HepG2 (cell line): ENCODE data around the gene DUS1L. TPM values are rescaled to one million over a fixed set of nuclear protein-coding genes. Genes with fewer than 3 reads are reported as not detected.
A peak's percentile ranks its signal among the peaks of the same experiment; 100 is the strongest.

Source experiments
- ARNT ChIP-seq: fragments of 450-650 bp; IDR thresholded peaks from 2 replicates; pipeline ENCODE4 v1.6.1; 2017
- CHD2 ChIP-seq: IDR thresholded peaks from 2 replicates; pipeline ENCODE4 v1.6.1; 2011; ENCODE audit warnings: low read depth, low read length, improper control_type of control experiment
- EP300 ChIP-seq, 3 experiments: sonication (generic) in 1 of 3; formaldehyde crosslinking in 1 of 3; IDR thresholded peaks; 2 replicates each; pipeline versions ENCODE4 v1.5.1 to v1.6.1; 2011 to 2020; ENCODE audit warnings: low read depth in 2 of 3, low read length in 2 of 3, borderline replicate concordance in 1 of 3, improper control_type of control experiment in 1 of 3, mild to moderate bottlenecking in 1 of 3, missing genetic modification reagents in 1 of 3, moderate library complexity in 1 of 3
- FOSL1 ChIP-seq: sonication (generic); formaldehyde crosslinking; IDR thresholded peaks from 2 replicates; pipeline ENCODE4 v1.9.0; 2021; ENCODE audit warnings: missing genetic modification reagents, borderline replicate concordance
- HNRNPLL ChIP-seq: fragments of 200-400 bp; formaldehyde crosslinking; IDR thresholded peaks from 2 replicates; pipeline ENCODE4 v1.6.1; 2017; ENCODE audit warnings: mild to moderate bottlenecking, low read depth, low read length; ENCODE audit not compliant: poor library complexity, severe bottlenecking
- IKZF1 ChIP-seq: fragments of 450-650 bp; IDR thresholded peaks from 2 replicates; pipeline ENCODE4 v1.7.1; 2016
- KDM6A ChIP-seq: IDR thresholded peaks from 2 replicates; pipeline ENCODE4 v1.6.1; 2016; ENCODE audit warnings: low read depth
- MAFF ChIP-seq: IDR thresholded peaks from 2 replicates; pipeline ENCODE4 v1.6.1; 2011; ENCODE audit warnings: low read depth, low read length, improper control_type of control experiment
- MTA3 ChIP-seq: sonication (generic); formaldehyde crosslinking; IDR thresholded peaks from 2 replicates; pipeline ENCODE4 v1.4.0; 2020; ENCODE audit warnings: missing genetic modification reagents
- PHF5A ChIP-seq: IDR thresholded peaks from one replicate; pipeline ENCODE4 v1.6.1; 2018; ENCODE audit warnings: low read depth, missing genetic modification reagents; ENCODE audit not compliant: unreplicated experiment
- THAP11 ChIP-seq: IDR thresholded peaks from 2 replicates; pipeline ENCODE4 v1.6.1; 2016; ENCODE audit warnings: missing biosample characterization, missing genetic modification reagents
- U2AF1 ChIP-seq: fragments of 200-400 bp; formaldehyde crosslinking; optimal IDR thresholded peaks from 2 replicates; pipeline ENCODE3; 2017; ENCODE audit warnings: mild to moderate bottlenecking, low read depth, low read length
- ZNF253 ChIP-seq: sonication (generic); formaldehyde crosslinking; IDR thresholded peaks from 2 replicates; pipeline ENCODE4 v1.8.0; 2022; ENCODE audit warnings: mild to moderate bottlenecking, missing genetic modification reagents, borderline replicate concordance
- ZNF460 ChIP-seq: sonication (generic); formaldehyde crosslinking; IDR thresholded peaks from 2 replicates; pipeline ENCODE4 v1.5.1; 2020; ENCODE audit warnings: missing genetic modification reagents, mild to moderate bottlenecking, borderline replicate concordance
- ZNF747 ChIP-seq: sonication (generic); formaldehyde crosslinking; IDR thresholded peaks from 2 replicates; pipeline ENCODE4 v1.8.1; 2023; ENCODE audit warnings: missing genetic modification reagents, mild to moderate bottlenecking, borderline replicate concordance
- ZNF772 ChIP-seq: sonication (generic); formaldehyde crosslinking; IDR thresholded peaks from 2 replicates; pipeline ENCODE4 v1.5.0; 2020; ENCODE audit warnings: mild to moderate bottlenecking, missing genetic modification reagents
- polyA plus RNA-seq, 8 experiments: library from polyadenylated mRNA; depleted of rRNA in 3 of 8; stranded (reverse) in 7 of 8; unstranded in 1 of 8; fragments of >200 nt; fragmentation: Illumina TruSeq in 4 of 8; extraction: Trizol in 4 of 8; gene quantifications; 2 replicates each; pipeline versions ENCODE4 v1.2.1 to v1.2.3, GENCODE V29; 2011 to 2016; ENCODE audit warnings: low read depth in 4 of 8, missing spikeins in 1 of 8, mixed read lengths in 1 of 8; ENCODE audit not compliant: insufficient read depth in 1 of 8
- total RNA-seq, 5 experiments: library from RNA; depleted of rRNA; stranded (reverse); fragments of >200 nt; fragmentation: Illumina TruSeq; extraction: Trizol; gene quantifications; 2 replicates each; pipeline ENCODE4 v1.2.3, GENCODE V29; 2016; ENCODE audit warnings: low read depth in 1 of 5
- TF ChIP-seq, protein P1 (sequence below): sonication (generic); formaldehyde crosslinking; IDR thresholded peaks from 2 replicates; pipeline ENCODE4 v1.5.1; 2020; ENCODE audit warnings: missing genetic modification reagents, mild to moderate bottlenecking, borderline replicate concordance
- TF ChIP-seq, protein P2 (sequence below): sonication (generic); formaldehyde crosslinking; IDR thresholded peaks from 2 replicates; pipeline ENCODE4 v1.4.0; 2020; ENCODE audit warnings: missing genetic modification reagents; ENCODE audit errors: not compliant biosample characterization
- TF ChIP-seq, protein P3 (sequence below): sonication (generic); formaldehyde crosslinking; conservative IDR thresholded peaks from 2 replicates; pipeline ENCODE4 v1.8.0; 2022; ENCODE audit warnings: mild to moderate bottlenecking, moderate library complexity, missing genetic modification reagents
- TF ChIP-seq, protein P4 (sequence below): sonication (generic); formaldehyde crosslinking; conservative IDR thresholded peaks from 2 replicates; pipeline ENCODE4 v1.8.0; 2022; ENCODE audit warnings: missing genetic modification reagents

The DUS1L gene
- total and polyA plus RNA-seq, 2 of the 13 experiments (the other 11 are each of a cell fraction or from before 2014, with no cell fraction given), result 81.0 to 109 TPM

DNA sequence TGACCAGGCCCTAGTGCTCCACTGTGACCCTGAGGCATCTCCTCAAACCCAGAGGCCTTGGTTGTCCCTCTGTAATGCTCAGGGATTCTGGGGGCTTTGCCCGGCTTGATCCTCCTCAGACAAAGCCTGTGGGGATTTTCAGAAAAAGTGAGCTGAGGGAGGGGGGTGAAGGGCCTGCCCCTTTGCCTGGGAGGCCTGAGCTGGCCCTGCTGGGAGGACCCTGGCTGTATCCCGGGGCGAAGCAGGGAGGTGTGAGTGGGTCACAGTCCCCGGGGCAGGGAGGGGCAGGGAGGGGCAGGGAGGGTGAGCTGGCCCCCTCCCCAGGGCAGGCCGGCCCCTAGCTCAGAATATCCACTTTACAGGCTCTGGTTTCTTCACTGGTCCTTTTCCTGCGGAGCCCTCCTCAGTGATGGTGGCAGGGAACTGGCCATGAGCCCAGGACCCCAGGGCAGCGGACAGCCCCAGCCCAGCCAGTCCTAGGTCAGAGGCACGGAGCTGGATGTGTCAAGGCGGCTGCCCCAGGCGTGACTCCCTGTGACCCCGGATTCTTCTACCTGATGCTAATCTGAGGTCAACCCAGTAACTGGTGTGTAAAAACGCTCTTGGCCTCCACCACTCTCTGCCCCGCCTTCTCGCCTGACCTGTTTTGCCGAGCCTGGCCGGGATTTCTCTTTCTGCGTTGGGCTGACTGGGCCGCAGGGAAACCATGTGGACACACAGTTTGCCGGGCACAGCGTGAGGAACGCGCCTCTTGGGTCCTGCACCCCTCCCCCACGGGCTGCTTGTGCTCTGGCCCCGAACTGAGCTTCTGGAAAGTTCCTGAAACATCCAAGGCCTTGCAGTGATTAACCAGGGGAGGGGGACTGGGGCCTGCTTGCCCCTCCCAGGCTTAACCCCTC lies 38.2 kb upstream of the DUS1L start (continued):
- TF ChIP-seq, protein P1, sequence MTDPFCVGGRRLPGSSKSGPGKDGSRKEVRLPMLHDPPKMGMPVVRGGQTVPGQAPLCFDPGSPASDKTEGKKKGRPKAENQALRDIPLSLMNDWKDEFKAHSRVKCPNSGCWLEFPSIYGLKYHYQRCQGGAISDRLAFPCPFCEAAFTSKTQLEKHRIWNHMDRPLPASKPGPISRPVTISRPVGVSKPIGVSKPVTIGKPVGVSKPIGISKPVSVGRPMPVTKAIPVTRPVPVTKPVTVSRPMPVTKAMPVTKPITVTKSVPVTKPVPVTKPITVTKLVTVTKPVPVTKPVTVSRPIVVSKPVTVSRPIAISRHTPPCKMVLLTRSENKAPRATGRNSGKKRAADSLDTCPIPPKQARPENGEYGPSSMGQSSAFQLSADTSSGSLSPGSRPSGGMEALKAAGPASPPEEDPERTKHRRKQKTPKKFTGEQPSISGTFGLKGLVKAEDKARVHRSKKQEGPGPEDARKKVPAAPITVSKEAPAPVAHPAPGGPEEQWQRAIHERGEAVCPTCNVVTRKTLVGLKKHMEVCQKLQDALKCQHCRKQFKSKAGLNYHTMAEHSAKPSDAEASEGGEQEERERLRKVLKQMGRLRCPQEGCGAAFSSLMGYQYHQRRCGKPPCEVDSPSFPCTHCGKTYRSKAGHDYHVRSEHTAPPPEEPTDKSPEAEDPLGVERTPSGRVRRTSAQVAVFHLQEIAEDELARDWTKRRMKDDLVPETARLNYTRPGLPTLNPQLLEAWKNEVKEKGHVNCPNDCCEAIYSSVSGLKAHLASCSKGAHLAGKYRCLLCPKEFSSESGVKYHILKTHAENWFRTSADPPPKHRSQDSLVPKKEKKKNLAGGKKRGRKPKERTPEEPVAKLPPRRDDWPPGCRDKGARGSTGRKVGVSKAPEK (CRISPR knock-in tag), result no peak
- TF ChIP-seq, protein P2, sequence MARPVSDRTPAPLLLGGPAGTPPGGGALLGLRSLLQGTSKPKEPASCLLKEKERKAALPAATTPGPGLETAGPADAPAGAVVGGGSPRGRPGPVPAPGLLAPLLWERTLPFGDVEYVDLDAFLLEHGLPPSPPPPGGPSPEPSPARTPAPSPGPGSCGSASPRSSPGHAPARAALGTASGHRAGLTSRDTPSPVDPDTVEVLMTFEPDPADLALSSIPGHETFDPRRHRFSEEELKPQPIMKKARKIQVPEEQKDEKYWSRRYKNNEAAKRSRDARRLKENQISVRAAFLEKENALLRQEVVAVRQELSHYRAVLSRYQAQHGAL (CRISPR knock-in tag), result no peak
- TF ChIP-seq FOSL1 (CRISPR knock-in tag) (no peak; the same call in 1 of the 2 replicates), CHD2 (no peak), IKZF1 (no peak), U2AF1 (no peak), MAFF (no peak), KDM6A (no peak), HNRNPLL (peak; percentile 68), MTA3 (CRISPR knock-in tag) (no peak), ARNT (no peak), ZNF747 (CRISPR knock-in tag) (no peak), EP300 (IDR thresholded peaks at IDR 0.05; ENCODE audit: low read depth in 2 of 2, low read length in 2 of 2) (peak in 1 of 2 experiments; percentile 18; a peak in 2 of 4 replicates), EP300 (CRISPR knock-in tag; IDR thresholded peaks at IDR 0.05; ENCODE audit: borderline replicate concordance) (peak; percentile 78), ZNF772 (CRISPR knock-in tag) (peak; percentile 77), THAP11 (CRISPR knock-in tag) (peak; percentile 73), ZNF460 (peak; percentile 24; the same call in 1 of the 2 replicates), PHF5A (CRISPR knock-in tag) (peak; percentile 47), ZNF253 (CRISPR knock-in tag) (peak; percentile 78; the same call in 1 of the 2 replicates)
- TF ChIP-seq, protein P3, sequence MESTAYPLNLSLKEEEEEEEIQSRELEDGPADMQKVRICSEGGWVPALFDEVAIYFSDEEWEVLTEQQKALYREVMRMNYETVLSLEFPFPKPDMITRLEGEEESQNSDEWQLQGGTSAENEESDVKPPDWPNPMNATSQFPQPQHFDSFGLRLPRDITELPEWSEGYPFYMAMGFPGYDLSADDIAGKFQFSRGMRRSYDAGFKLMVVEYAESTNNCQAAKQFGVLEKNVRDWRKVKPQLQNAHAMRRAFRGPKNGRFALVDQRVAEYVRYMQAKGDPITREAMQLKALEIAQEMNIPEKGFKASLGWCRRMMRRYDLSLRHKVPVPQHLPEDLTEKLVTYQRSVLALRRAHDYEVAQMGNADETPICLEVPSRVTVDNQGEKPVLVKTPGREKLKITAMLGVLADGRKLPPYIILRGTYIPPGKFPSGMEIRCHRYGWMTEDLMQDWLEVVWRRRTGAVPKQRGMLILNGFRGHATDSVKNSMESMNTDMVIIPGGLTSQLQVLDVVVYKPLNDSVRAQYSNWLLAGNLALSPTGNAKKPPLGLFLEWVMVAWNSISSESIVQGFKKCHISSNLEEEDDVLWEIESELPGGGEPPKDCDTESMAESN (CRISPR knock-in tag), result 0 out of 2 replicates have a peak, but pooled peaks have one; percentile 54
- TF ChIP-seq, protein P4, sequence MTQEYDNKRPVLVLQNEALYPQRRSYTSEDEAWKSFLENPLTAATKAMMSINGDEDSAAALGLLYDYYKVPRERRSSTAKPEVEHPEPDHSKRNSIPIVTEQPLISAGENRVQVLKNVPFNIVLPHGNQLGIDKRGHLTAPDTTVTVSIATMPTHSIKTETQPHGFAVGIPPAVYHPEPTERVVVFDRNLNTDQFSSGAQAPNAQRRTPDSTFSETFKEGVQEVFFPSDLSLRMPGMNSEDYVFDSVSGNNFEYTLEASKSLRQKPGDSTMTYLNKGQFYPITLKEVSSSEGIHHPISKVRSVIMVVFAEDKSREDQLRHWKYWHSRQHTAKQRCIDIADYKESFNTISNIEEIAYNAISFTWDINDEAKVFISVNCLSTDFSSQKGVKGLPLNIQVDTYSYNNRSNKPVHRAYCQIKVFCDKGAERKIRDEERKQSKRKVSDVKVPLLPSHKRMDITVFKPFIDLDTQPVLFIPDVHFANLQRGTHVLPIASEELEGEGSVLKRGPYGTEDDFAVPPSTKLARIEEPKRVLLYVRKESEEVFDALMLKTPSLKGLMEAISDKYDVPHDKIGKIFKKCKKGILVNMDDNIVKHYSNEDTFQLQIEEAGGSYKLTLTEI (CRISPR knock-in tag), result no peak
